ENCODE results near the gene BRD4. TPM values are rescaled to one million over a fixed set of nuclear protein-coding genes. Genes with fewer than 3 reads are reported as not detected.

BRD4 gene
- total and polyA plus RNA-seq, 2 of the 13 experiments (the other 11 are each of a cell fraction or from before 2014, with no cell fraction given), result 10.5 to 11.4 TPM

GRCh38 chr19:15247107-15248014 is 85.0 kb downstream of the BRD4 start:
- WGBS (ENCODE audit: low lambda C conversion rate), result 83% methylated on average over 5 of the region's 20 CpGs
- CTCF ChIA-PET (ENCODE audit: low intra/inter-chr PET ratio, low total read pairs), result no interaction called here
- intact Hi-C loops (cut with micrococcal nuclease; ENCODE audit: unreplicated experiment) (loop anchor here (5.0 kb wide), 1 partner anchor 70 kb away; no protein-coding TSS in a partner anchor), in situ Hi-C loops (cut with HindIII; ENCODE audit: extremely low pct_ligation_motif_present, low pct_unique_long_range_greater_than_20kb) (no loop called here)
- H3K9me3 ChIP-seq (ENCODE audit: low read length), result no peaks in the 10 kb centered on the region
- DNase-seq (ENCODE audit: low spot score) (peak; percentile 70), FAIRE-seq (peak; percentile 79), ATAC-seq (peak; percentile 72)
- H3K27me3 ChIP-seq (ENCODE audit: control insufficient read depth in 1 of 2, insufficient read depth in 2 of 2, low read length in 2 of 2), result no peaks in the 10 kb centered on the region
- H3K4me2 ChIP-seq (ENCODE audit: low read depth, low read length), result no peak overlapping the region
- H3K4me3 ChIP-seq (replicated peaks in 1 of 3; ENCODE audit: insufficient read depth in 1 of 3, low read depth in 2 of 3, low read length in 3 of 3), result no peak overlapping the region
- POLR2A ChIA-PET, result interaction anchor here (1.1 kb wide), 1 partner anchor 50 kb away, joined by 4 read pairs; no protein-coding TSS in a partner anchor
- H3K27ac ChIP-seq (ENCODE audit: extremely low read length, insufficient read depth, low read length), result peak overlapping the region; percentile 49
- BruUV-seq (replicated peaks), result no TSS peak
- H3K9ac ChIP-seq (ENCODE audit: insufficient read depth, low read depth, low read length), result no peak overlapping the region
- peaks cover 40% of the 10 kb centered on the region for H3K4me1 ChIP-seq (ENCODE audit: insufficient read depth, low read length)
- H4K20me1 ChIP-seq (ENCODE audit: insufficient read depth, low read length), result peaks cover 44% of the 10 kb centered on the region; the same call in 1 of the 2 replicates
- no peaks in the 10 kb centered on the region for H3K79me2 ChIP-seq (ENCODE audit: insufficient read depth, low read length)
- peaks cover 38 to 83% of the 10 kb centered on the region in 2 experiments for H3K36me3 ChIP-seq (replicated peaks in 1 of 2; ENCODE audit: control insufficient read depth in 1 of 2, insufficient read depth in 2 of 2, low read length in 2 of 2)
- no peak overlapping the region for H2AFZ ChIP-seq (ENCODE audit: low read length)
- TF ChIP-seq, protein P1, sequence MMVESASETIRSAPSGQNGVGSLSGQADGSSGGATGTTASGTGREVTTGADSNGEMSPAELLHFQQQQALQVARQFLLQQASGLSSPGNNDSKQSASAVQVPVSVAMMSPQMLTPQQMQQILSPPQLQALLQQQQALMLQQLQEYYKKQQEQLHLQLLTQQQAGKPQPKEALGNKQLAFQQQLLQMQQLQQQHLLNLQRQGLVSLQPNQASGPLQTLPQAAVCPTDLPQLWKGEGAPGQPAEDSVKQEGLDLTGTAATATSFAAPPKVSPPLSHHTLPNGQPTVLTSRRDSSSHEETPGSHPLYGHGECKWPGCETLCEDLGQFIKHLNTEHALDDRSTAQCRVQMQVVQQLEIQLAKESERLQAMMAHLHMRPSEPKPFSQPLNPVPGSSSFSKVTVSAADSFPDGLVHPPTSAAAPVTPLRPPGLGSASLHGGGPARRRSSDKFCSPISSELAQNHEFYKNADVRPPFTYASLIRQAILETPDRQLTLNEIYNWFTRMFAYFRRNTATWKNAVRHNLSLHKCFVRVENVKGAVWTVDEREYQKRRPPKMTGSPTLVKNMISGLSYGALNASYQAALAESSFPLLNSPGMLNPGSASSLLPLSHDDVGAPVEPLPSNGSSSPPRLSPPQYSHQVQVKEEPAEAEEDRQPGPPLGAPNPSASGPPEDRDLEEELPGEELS (CRISPR knock-in tag; IDR thresholded peaks at IDR 0.05), result peak; percentile 56
- TF ChIP-seq GFI1 (CRISPR knock-in tag; IDR thresholded peaks at IDR 0.05; ENCODE audit: borderline replicate concordance), result peak; percentile 88
- no peak for TF ChIP-seq RFXAP (CRISPR knock-in tag; IDR thresholded peaks at IDR 0.05; ENCODE audit: borderline replicate concordance)
- no peak for TF ChIP-seq ZNF326 (CRISPR knock-in tag; IDR thresholded peaks at IDR 0.05; ENCODE audit: borderline replicate concordance)
- no peak for TF ChIP-seq SMAD3 (CRISPR knock-in tag; IDR thresholded peaks at IDR 0.05)
- TF ChIP-seq ZNF547 (CRISPR knock-in tag; IDR thresholded peaks at IDR 0.05), result no peak
- no peak for TF ChIP-seq FOXA1 (IDR thresholded peaks at IDR 0.05)
- TF ChIP-seq FOXA1 (CRISPR knock-in tag; IDR thresholded peaks at IDR 0.05), result 0 out of 2 replicates have a peak, but pooled peaks have one; percentile 5
- peak; percentile 18; the same call in 1 of the 2 replicates for TF ChIP-seq ARID4A (CRISPR knock-in tag; IDR thresholded peaks at IDR 0.05; ENCODE audit: borderline replicate concordance)
- TF ChIP-seq PHF21A (CRISPR knock-in tag; IDR thresholded peaks at IDR 0.05), result peak; percentile 64
- TF ChIP-seq NFE2L1 (CRISPR knock-in tag; IDR thresholded peaks at IDR 0.05; ENCODE audit: borderline replicate concordance), result no peak
- peak; percentile 49 for TF ChIP-seq AGO2 (optimal IDR thresholded peaks at IDR 0.05; ENCODE audit: low read depth, low read length)
- peak; percentile 30; the same call in 1 of the 2 replicates for TF ChIP-seq ZBTB38 (CRISPR knock-in tag; IDR thresholded peaks at IDR 0.05)
- TF ChIP-seq THAP11 (CRISPR knock-in tag; IDR thresholded peaks at IDR 0.05), result no peak
